Fibroblast of lung (primary cell): ENCODE measurements around the gene CCL17. TPM values are rescaled to one million over a fixed set of nuclear protein-coding genes. Genes with fewer than 3 reads are reported as not detected.

Source experiments
- DNase-seq, 2 donors: peaks; one replicate each; pipeline versions ENCODE4 v3.0.0 to v3.0.0-alpha.2; 2010; ENCODE audit warnings: low read depth in 2 of 2
- H2AFZ ChIP-seq: 2 replicates; pipeline ENCODE4 v1.5.1; 2012; ENCODE audit warnings: low read length, control low read depth, inconsistent platforms
- H3K27ac ChIP-seq: 2 replicates; pipeline ENCODE4 v1.5.1; 2011; ENCODE audit warnings: low read length, control low read depth; ENCODE audit not compliant: insufficient read depth
- H3K27me3 ChIP-seq: 2 replicates; pipeline ENCODE4 v1.5.1; 2011; ENCODE audit warnings: mild to moderate bottlenecking, low read length; ENCODE audit not compliant: control insufficient read depth, insufficient read depth
- H3K36me3 ChIP-seq: 2 replicates; pipeline ENCODE4 v1.5.1; 2011; ENCODE audit warnings: low read length; ENCODE audit not compliant: control insufficient read depth, insufficient read depth
- H3K4me1 ChIP-seq: 2 replicates; pipeline ENCODE4 v1.5.1; 2011; ENCODE audit warnings: low read length; ENCODE audit not compliant: control insufficient read depth, insufficient read depth; ENCODE audit errors: extremely low read depth
- H3K4me2 ChIP-seq: 2 replicates; pipeline ENCODE4 v1.5.1; 2011; ENCODE audit warnings: low read length, control low read depth; ENCODE audit not compliant: insufficient read depth; ENCODE audit errors: extremely low read depth
- H3K4me3 ChIP-seq, 4 experiments: fragments of 200-600 bp in 1 of 4; sonication (generic) in 1 of 4; replicated peaks in 1 of 4; 2 replicates each; pipeline ENCODE4 v1.5.1; 2011 to 2016; ENCODE audit warnings: low read length in 4 of 4, low read depth in 3 of 4, mild to moderate bottlenecking in 3 of 4, control low read depth in 2 of 4, inconsistent platforms in 1 of 4, mixed read lengths in 1 of 4; ENCODE audit not compliant: insufficient read depth in 1 of 4; ENCODE audit errors: control extremely low read depth in 1 of 4
- H3K79me2 ChIP-seq: 2 replicates; pipeline ENCODE4 v1.5.1; 2012; ENCODE audit warnings: mild to moderate bottlenecking, low read length, inconsistent platforms; ENCODE audit not compliant: control insufficient read depth, insufficient read depth
- H3K9ac ChIP-seq: 2 replicates; pipeline ENCODE4 v1.5.1; 2011; ENCODE audit warnings: mild to moderate bottlenecking, low read length, control low read depth; ENCODE audit not compliant: insufficient read depth
- H3K9me3 ChIP-seq: 2 replicates; pipeline ENCODE4 v1.5.1; 2012; ENCODE audit warnings: low read depth, low read length; ENCODE audit not compliant: control insufficient read depth, insufficient read depth
- H4K20me1 ChIP-seq: 2 replicates; pipeline ENCODE4 v1.5.1; 2011; ENCODE audit warnings: low read length; ENCODE audit not compliant: control insufficient read depth, insufficient read depth; ENCODE audit errors: extremely low read depth
- EZH2 ChIP-seq: IDR thresholded peaks from 2 replicates; pipeline ENCODE4 v1.5.1; 2012; ENCODE audit warnings: low read length, control low read depth, mild to moderate bottlenecking; ENCODE audit errors: missing control alignments
- polyA plus RNA-seq, 2 donors: library from polyadenylated mRNA; depleted of rRNA in 1 of 2; stranded (reverse) in 1 of 2; unstranded in 1 of 2; fragments of >200 nt; gene quantifications; 2 replicates each; pipeline ENCODE4 v1.2.1, GENCODE V29; 2011 to 2012; ENCODE audit warnings: missing spikeins in 1 of 2
- total RNA-seq: library from RNA; depleted of rRNA; stranded (reverse); fragments of >200 nt; gene quantifications from 2 replicates; pipeline ENCODE4 v1.2.1, GENCODE V29; 2014
- TF ChIP-seq, protein P1 (sequence below), 2 donors: IDR thresholded peaks in 1 of 2; conservative IDR thresholded peaks in 1 of 2; 1 replicate in 1 of 2; 2 replicates in 1 of 2; pipeline ENCODE4 v1.5.1; 2011 to 2012; ENCODE audit warnings: low read length in 2 of 2, control low read depth in 1 of 2, inconsistent platforms in 1 of 2, low read depth in 1 of 2, mild to moderate bottlenecking in 1 of 2

Gene CCL17
- total and polyA plus RNA-seq, 2 donors (not counting 1 experiment from before 2014, with no cell fraction given), result not detected

DNA sequence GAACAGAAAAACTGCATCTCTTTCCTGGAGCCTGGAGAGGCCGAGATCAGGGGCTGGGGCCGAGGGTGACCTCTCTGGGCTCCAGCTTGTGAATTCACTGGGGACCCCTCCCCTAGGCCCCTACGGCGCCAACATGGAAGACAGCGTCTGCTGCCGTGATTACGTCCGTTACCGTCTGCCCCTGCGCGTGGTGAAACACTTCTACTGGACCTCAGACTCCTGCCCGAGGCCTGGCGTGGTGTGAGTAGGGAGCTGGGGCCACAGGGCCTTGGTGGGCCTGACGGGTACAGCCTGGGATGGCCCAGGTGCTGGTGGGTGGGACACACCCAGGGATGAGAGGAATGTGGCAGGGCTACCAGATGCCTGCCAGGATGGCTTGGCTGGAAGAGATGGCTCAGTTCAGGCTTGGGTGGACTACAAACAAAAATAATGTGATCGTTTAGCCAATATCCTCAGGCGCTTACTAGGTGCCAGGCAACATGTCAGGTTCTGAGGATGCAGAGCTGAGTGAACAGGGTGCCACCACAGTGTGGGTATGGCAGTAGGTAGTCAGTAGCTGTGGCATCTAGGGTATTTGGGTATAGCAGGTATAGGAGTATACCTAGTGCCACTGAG is 44.1 kb upstream of the CCL17 start:
- Histone ChIP-seq H3K79me2 (no peaks in the 10 kb centered on the region), H2AFZ (no peak overlapping the region), H3K27ac (no peak overlapping the region), H3K4me2 (no peak overlapping the region), H3K36me3 (no peaks in the 10 kb centered on the region), H3K9me3 (no peaks in the 10 kb centered on the region), H4K20me1 (no peaks in the 10 kb centered on the region), H3K4me1 (no peaks in the 10 kb centered on the region), H3K9ac (no peak overlapping the region), H3K4me3 (no peak overlapping the region), H3K27me3 (no peaks in the 10 kb centered on the region)
- no peak for DNase-seq
- no peak for TF ChIP-seq EZH2
- TF ChIP-seq, protein P1, sequence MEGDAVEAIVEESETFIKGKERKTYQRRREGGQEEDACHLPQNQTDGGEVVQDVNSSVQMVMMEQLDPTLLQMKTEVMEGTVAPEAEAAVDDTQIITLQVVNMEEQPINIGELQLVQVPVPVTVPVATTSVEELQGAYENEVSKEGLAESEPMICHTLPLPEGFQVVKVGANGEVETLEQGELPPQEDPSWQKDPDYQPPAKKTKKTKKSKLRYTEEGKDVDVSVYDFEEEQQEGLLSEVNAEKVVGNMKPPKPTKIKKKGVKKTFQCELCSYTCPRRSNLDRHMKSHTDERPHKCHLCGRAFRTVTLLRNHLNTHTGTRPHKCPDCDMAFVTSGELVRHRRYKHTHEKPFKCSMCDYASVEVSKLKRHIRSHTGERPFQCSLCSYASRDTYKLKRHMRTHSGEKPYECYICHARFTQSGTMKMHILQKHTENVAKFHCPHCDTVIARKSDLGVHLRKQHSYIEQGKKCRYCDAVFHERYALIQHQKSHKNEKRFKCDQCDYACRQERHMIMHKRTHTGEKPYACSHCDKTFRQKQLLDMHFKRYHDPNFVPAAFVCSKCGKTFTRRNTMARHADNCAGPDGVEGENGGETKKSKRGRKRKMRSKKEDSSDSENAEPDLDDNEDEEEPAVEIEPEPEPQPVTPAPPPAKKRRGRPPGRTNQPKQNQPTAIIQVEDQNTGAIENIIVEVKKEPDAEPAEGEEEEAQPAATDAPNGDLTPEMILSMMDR (conservative IDR thresholded peaks at IDR 0.05 in 1 of 2, IDR thresholded peaks at IDR 0.05 in 1 of 2; ENCODE audit: low read depth in 1 of 2, low read length in 2 of 2), result no peak

DNA sequence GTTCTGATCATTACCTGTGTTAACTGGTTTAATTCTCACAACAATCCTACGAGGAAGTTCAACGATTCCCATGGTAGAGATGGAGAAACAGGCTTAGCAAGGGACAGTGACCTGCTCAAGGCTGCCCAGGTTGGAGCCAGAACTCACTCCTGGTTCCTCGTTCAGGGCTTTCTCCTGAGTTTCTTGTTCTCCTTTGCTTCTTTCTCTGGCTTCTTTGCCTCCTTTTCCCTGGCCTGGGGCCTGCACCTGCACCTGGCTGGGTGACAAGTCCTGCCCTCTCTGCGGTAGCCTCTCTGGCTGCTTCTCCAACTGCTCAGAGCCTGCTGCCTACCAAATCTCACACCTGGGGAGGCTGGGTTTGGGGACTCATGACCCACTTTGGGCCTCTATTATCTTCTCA is 43.2 kb upstream of the CCL17 start:
- Histone ChIP-seq H3K9me3 (no peaks in the 10 kb centered on the region), H3K79me2 (no peaks in the 10 kb centered on the region), H3K4me1 (no peaks in the 10 kb centered on the region), H3K4me2 (no peak overlapping the region), H3K9ac (no peak overlapping the region), H3K36me3 (no peaks in the 10 kb centered on the region), H2AFZ (no peak overlapping the region), H4K20me1 (no peaks in the 10 kb centered on the region), H3K4me3 (no peak overlapping the region), H3K27ac (no peak overlapping the region), H3K27me3 (peaks cover 7% of the 10 kb centered on the region)
- no peak for DNase-seq
- TF ChIP-seq, protein P1 (conservative IDR thresholded peaks at IDR 0.05 in 1 of 2, IDR thresholded peaks at IDR 0.05 in 1 of 2; ENCODE audit: low read depth in 1 of 2, low read length in 2 of 2), result no peak
- no peak for TF ChIP-seq EZH2

DNA sequence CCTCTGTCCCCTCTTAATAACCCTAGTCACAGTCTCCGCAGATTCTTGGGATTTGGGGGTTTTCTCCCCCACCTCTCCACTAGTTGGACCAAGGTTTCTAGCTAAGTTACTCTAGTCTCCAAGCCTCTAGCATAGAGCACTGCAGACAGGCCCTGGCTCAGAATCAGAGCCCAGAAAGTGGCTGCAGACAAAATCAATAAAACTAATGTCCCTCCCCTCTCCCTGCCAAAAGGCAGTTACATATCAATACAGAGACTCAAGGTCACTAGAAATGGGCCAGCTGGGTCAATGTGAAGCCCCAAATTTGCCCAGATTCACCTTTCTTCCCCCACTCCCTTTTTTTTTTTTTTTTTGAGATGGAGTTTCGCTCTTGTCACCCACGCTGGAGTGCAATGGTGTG is 40.4 kb upstream of the CCL17 start:
- no peak for DNase-seq
- no peaks in the 10 kb centered on the region for H3K36me3 ChIP-seq
- no peak for TF ChIP-seq EZH2
- TF ChIP-seq, protein P1 (conservative IDR thresholded peaks at IDR 0.05 in 1 of 2, IDR thresholded peaks at IDR 0.05 in 1 of 2; ENCODE audit: low read depth in 1 of 2, low read length in 2 of 2), result no peak
- no peaks in the 10 kb centered on the region for H3K79me2 ChIP-seq
- no peak overlapping the region for H3K9ac ChIP-seq
- H3K4me2 ChIP-seq, result no peak overlapping the region
- no peak overlapping the region for H2AFZ ChIP-seq
- H3K9me3 ChIP-seq, result no peaks in the 10 kb centered on the region
- H3K27ac ChIP-seq, result no peak overlapping the region
- H3K4me3 ChIP-seq, result no peak overlapping the region
- no peaks in the 10 kb centered on the region for H4K20me1 ChIP-seq
- no peaks in the 10 kb centered on the region for H3K4me1 ChIP-seq
- peaks cover 7% of the 10 kb centered on the region for H3K27me3 ChIP-seq
